ENCODE measurements around the gene MLH3. TPM values are rescaled to one million over a fixed set of nuclear protein-coding genes. Genes with fewer than 3 reads are reported as not detected.

The MLH3 gene
- polyA plus RNA-seq, 1 donor (not counting 4 experiments of a cell fraction or from before 2014, with no cell fraction given), result 13.0 TPM

GRCh38 chr14:75098212-75098611 lies 46.9 kb upstream of the MLH3 start:
- H3K9ac ChIP-seq (ENCODE audit: control insufficient read depth, extremely low read depth, insufficient read depth, low read length), result no peak overlapping the region
- no peaks in the 10 kb centered on the region for H3K27me3 ChIP-seq (ENCODE audit: control insufficient read depth, extremely low read depth, insufficient read depth, low read length)
- no peaks in the 10 kb centered on the region for H3K4me1 ChIP-seq (ENCODE audit: control insufficient read depth, extremely low read depth, insufficient read depth, low read length)
- H3K36me3 ChIP-seq (ENCODE audit: control insufficient read depth in 2 of 2, extremely low read depth in 1 of 2, insufficient read depth in 2 of 2, low read length in 2 of 2), result peaks cover 11 to 14% of the 10 kb centered on the region in 2 experiments
- H3K9me1 ChIP-seq (ENCODE audit: control insufficient read depth, extremely low read depth, insufficient read depth, low read length), result no peaks in the 10 kb centered on the region
- H3K4me3 ChIP-seq (ENCODE audit: control insufficient read depth in 2 of 3, extremely low read depth in 1 of 3, insufficient read depth in 2 of 3, low read depth in 1 of 3, low read length in 3 of 3), result no peak overlapping the region
- H3K79me2 ChIP-seq (ENCODE audit: control insufficient read depth, insufficient read depth, low read length), result no peaks in the 10 kb centered on the region
- no peak overlapping the region for H3K4me2 ChIP-seq (ENCODE audit: control insufficient read depth, extremely low read depth, insufficient read depth, low read depth, low read length)
- DNase-seq (ENCODE audit: low read depth, low spot score), result no peak
- no peaks in the 10 kb centered on the region for H4K20me1 ChIP-seq (ENCODE audit: control insufficient read depth, extremely low read depth, insufficient read depth, low read length)
- dilution Hi-C loops (cut with MboI; ENCODE audit: extremely low pct_ligation_motif_present, low sequenced_read_pairs), result no loop called here
- H2AFZ ChIP-seq (ENCODE audit: control insufficient read depth, low read length), result no peak overlapping the region
- no peak overlapping the region for H3K27ac ChIP-seq (ENCODE audit: control insufficient read depth, insufficient read depth, low read length)
- no peaks in the 10 kb centered on the region for H3K9me3 ChIP-seq (ENCODE audit: control insufficient read depth, low read depth, low read length)
- no peak for FAIRE-seq
- no peak for TF ChIP-seq EZH2 (IDR thresholded peaks at IDR 0.05; ENCODE audit: low read length)
- no peak for TF ChIP-seq CTCF (optimal IDR thresholded peaks at IDR 0.05 in 1 of 3, IDR thresholded peaks at IDR 0.05 in 1 of 3, conservative IDR thresholded peaks at IDR 0.05 in 1 of 3; ENCODE audit: extremely low read depth in 1 of 3, insufficient read depth in 2 of 3, low read length in 3 of 3)

- TF ChIP-seq CTCF (optimal IDR thresholded peaks at IDR 0.05 in 1 of 3, IDR thresholded peaks at IDR 0.05 in 1 of 3, conservative IDR thresholded peaks at IDR 0.05 in 1 of 3; ENCODE audit: extremely low read depth in 1 of 3, insufficient read depth in 2 of 3, low read length in 3 of 3), result no peak
- TF ChIP-seq EZH2 (IDR thresholded peaks at IDR 0.05; ENCODE audit: low read length), result no peak
- Histone ChIP-seq H3K36me3 (ENCODE audit: control insufficient read depth in 2 of 2, extremely low read depth in 1 of 2, insufficient read depth in 2 of 2, low read length in 2 of 2) (peaks cover 11 to 14% of the 10 kb centered on the region in 2 experiments), H4K20me1 (ENCODE audit: control insufficient read depth, extremely low read depth, insufficient read depth, low read length) (no peaks in the 10 kb centered on the region), H3K4me1 (ENCODE audit: control insufficient read depth, extremely low read depth, insufficient read depth, low read length) (no peaks in the 10 kb centered on the region), H3K9me3 (ENCODE audit: control insufficient read depth, low read depth, low read length) (no peaks in the 10 kb centered on the region), H3K79me2 (ENCODE audit: control insufficient read depth, insufficient read depth, low read length) (no peaks in the 10 kb centered on the region), H3K9ac (ENCODE audit: control insufficient read depth, extremely low read depth, insufficient read depth, low read length) (no peak overlapping the region), H3K27ac (ENCODE audit: control insufficient read depth, insufficient read depth, low read length) (no peak overlapping the region), H2AFZ (ENCODE audit: control insufficient read depth, low read length) (no peak overlapping the region), H3K4me3 (ENCODE audit: control insufficient read depth in 2 of 3, extremely low read depth in 1 of 3, insufficient read depth in 2 of 3, low read depth in 1 of 3, low read length in 3 of 3) (no peak overlapping the region), H3K4me2 (ENCODE audit: control insufficient read depth, extremely low read depth, insufficient read depth, low read depth, low read length) (no peak overlapping the region), H3K9me1 (ENCODE audit: control insufficient read depth, extremely low read depth, insufficient read depth, low read length) (no peaks in the 10 kb centered on the region), H3K27me3 (ENCODE audit: control insufficient read depth, extremely low read depth, insufficient read depth, low read length) (no peaks in the 10 kb centered on the region)
- DNase-seq (ENCODE audit: low read depth, low spot score), result no peak
- dilution Hi-C loops (cut with MboI; ENCODE audit: extremely low pct_ligation_motif_present, low sequenced_read_pairs), result no loop called here
- FAIRE-seq, result no peak
Observed at GRCh38 chr14:75096959-75097358, 45.7 kb upstream of the MLH3 start.

Data from keratinocyte (primary cell).